Measurements from ENCODE around the gene AFG3L2. TPM values are rescaled to one million over a fixed set of nuclear protein-coding genes. Genes with fewer than 3 reads are reported as not detected.

The AFG3L2 gene
- total and polyA plus RNA-seq, 2 of the 8 experiments (the other 6 are each of a cell fraction or from before 2014, with no cell fraction given): 29.7 to 84.8 TPM

DNA sequence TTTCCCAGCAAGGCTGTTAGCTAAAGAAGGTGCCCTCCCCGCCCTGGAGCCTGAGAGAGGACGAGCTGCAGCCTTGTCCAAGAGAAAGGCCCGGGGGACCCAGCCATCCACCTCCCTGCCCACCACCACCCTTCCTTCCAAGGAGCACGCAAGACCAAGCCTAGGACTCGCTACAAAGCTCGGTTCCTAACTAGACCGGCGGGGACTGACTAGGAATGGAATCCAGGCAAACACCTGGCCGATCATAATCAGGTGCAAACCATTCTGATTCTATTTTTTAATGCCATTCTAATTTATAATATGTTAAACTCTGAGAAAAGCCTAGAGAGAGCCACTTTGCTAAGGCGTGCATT is 88.6 kb downstream of the AFG3L2 start (continued):
- TF ChIP-seq, protein P1, sequence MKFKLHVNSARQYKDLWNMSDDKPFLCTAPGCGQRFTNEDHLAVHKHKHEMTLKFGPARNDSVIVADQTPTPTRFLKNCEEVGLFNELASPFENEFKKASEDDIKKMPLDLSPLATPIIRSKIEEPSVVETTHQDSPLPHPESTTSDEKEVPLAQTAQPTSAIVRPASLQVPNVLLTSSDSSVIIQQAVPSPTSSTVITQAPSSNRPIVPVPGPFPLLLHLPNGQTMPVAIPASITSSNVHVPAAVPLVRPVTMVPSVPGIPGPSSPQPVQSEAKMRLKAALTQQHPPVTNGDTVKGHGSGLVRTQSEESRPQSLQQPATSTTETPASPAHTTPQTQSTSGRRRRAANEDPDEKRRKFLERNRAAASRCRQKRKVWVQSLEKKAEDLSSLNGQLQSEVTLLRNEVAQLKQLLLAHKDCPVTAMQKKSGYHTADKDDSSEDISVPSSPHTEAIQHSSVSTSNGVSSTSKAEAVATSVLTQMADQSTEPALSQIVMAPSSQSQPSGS (IDR thresholded peaks at IDR 0.05; ENCODE audit: low read length): no peak

Measured in H1 (cell line).